Measurements from ENCODE around the gene TTC7B. TPM values are rescaled to one million over a fixed set of nuclear protein-coding genes. Genes with fewer than 3 reads are reported as not detected.
A peak's percentile ranks its signal among the peaks of the same experiment; 100 is the strongest.

Gene TTC7B
- total and polyA plus RNA-seq, 2 experiments from 2014 or later: 68.1 to 75.8 TPM

- no peak for DNase-seq (ENCODE audit: low read depth in 1 of 2, low spot score in 1 of 2)
- no peaks in the 10 kb centered on the region for H3K9me3 ChIP-seq (ENCODE audit: low read depth)
- H3K27me3 ChIP-seq: no peaks in the 10 kb centered on the region
- no peaks in the 10 kb centered on the region for H3K36me3 ChIP-seq
- H3K4me3 ChIP-seq: no peak overlapping the region
- no peak for TF ChIP-seq CTCF (IDR thresholded peaks at IDR 0.05; ENCODE audit: low read depth, low read length)
- H3K4me1 ChIP-seq (ENCODE audit: low read depth): no peaks in the 10 kb centered on the region
- H3K27ac ChIP-seq: no peak overlapping the region
Measured at GRCh38 chr14:90687680-90688079, 128.6 kb downstream of the TTC7B start.

GRCh38 chr14:90682615-90683014 is 133.6 kb downstream of the TTC7B start:
- Histone ChIP-seq H3K27ac (no peak overlapping the region), H3K4me3 (no peak overlapping the region), H3K36me3 (no peaks in the 10 kb centered on the region), H3K4me1 (ENCODE audit: low read depth) (no peaks in the 10 kb centered on the region), H3K9me3 (ENCODE audit: low read depth) (no peaks in the 10 kb centered on the region), H3K27me3 (no peaks in the 10 kb centered on the region)
- DNase-seq (ENCODE audit: low read depth in 1 of 2, low spot score in 1 of 2): no peak
- TF ChIP-seq CTCF (IDR thresholded peaks at IDR 0.05; ENCODE audit: low read depth, low read length): no peak

DNA sequence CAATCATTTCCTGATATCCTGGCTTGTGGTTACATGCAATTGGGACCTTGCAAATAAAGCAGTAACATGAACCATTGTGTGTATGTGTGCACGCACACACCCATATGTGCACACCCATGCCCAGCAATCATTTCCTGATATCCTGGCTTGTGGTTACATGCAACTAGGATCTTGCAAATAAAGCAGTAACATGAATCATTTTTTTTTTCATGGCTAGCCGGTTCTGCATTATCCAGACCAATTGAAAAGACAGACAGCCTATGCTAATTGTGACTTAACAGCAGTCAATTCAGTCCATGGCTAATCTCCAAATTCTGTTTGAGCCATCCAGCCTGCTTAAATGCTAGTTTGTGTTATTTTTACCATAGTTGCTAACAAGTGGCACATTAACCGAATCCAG is 134.3 kb downstream of the TTC7B start:
- Histone ChIP-seq H3K4me3 (no peak overlapping the region), H3K27me3 (no peaks in the 10 kb centered on the region), H3K9me3 (ENCODE audit: low read depth) (no peaks in the 10 kb centered on the region), H3K27ac (no peak overlapping the region), H3K4me1 (ENCODE audit: low read depth) (no peaks in the 10 kb centered on the region), H3K36me3 (no peaks in the 10 kb centered on the region)
- no peak for DNase-seq (ENCODE audit: low read depth in 1 of 2, low spot score in 1 of 2)
- no peak for TF ChIP-seq CTCF (IDR thresholded peaks at IDR 0.05; ENCODE audit: low read depth, low read length)

DNA sequence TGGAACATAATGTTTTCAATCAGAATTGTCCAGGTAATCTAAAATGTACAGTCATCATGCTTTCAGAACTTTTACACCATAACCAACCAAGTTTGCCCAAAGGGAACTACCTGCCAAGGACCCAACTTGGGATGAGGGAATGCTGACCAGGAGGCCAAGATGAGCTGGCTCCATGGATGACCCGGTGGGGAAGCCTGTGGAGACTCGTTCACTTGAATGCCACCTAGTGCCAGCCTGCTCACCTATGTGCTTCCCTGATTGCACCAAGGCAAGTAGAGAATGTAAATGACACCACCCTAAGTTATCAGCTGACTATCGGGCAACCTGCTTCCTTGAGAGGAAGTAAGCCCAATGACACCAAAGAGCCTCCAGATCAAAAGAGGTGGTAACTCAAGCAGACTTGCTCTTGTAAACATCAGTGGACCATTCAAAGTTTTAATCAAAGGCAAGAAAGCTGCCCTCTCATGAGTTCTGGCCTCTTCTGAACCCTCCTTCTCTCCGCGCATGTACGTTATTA is 137.3 kb downstream of the TTC7B start:
- H3K27me3 ChIP-seq: no peaks in the 10 kb centered on the region
- no peaks in the 10 kb centered on the region for H3K4me1 ChIP-seq (ENCODE audit: low read depth)
- no peak for DNase-seq (ENCODE audit: low read depth in 1 of 2, low spot score in 1 of 2)
- peaks cover 2% of the 10 kb centered on the region for H3K36me3 ChIP-seq
- no peak overlapping the region for H3K27ac ChIP-seq
- no peak for TF ChIP-seq CTCF (IDR thresholded peaks at IDR 0.05; ENCODE audit: low read depth, low read length)
- no peak overlapping the region for H3K4me3 ChIP-seq
- no peaks in the 10 kb centered on the region for H3K9me3 ChIP-seq (ENCODE audit: low read depth)

GRCh38 chr14:90678420-90678819 is 137.8 kb downstream of the TTC7B start:
- H3K9me3 ChIP-seq (ENCODE audit: low read depth): no peaks in the 10 kb centered on the region
- H3K4me3 ChIP-seq: no peak overlapping the region
- DNase-seq (ENCODE audit: low read depth in 1 of 2, low spot score in 1 of 2): peak in 1 of 2 donors; percentile 68
- TF ChIP-seq CTCF (IDR thresholded peaks at IDR 0.05; ENCODE audit: low read depth, low read length): no peak
- H3K36me3 ChIP-seq: peaks cover 2% of the 10 kb centered on the region
- H3K4me1 ChIP-seq (ENCODE audit: low read depth): no peaks in the 10 kb centered on the region
- H3K27ac ChIP-seq: no peak overlapping the region
- H3K27me3 ChIP-seq: no peaks in the 10 kb centered on the region

All from cardiac muscle cell (in vitro differentiated cells and primary cell).